NB4 (cell line): ENCODE results near the gene CSRP2.

Source experiments
- MAX ChIP-seq: IDR thresholded peaks from 2 replicates; pipeline ENCODE4 v1.6.1; 2011; ENCODE audit warnings: low read depth, low read length
- MYC ChIP-seq: IDR thresholded peaks from 2 replicates; pipeline ENCODE4 v1.6.1; 2011; ENCODE audit warnings: low read depth, low read length
- POLR2A ChIP-seq: IDR thresholded peaks from 2 replicates; pipeline ENCODE4 v1.6.1; 2011; ENCODE audit warnings: mild to moderate bottlenecking; ENCODE audit not compliant: insufficient read length; ENCODE audit errors: extremely low read depth
- TF ChIP-seq, protein P1 (sequence below): IDR thresholded peaks from one replicate; pipeline ENCODE4 v1.5.1; 2012; ENCODE audit warnings: low read depth, low read length

GRCh38 chr12:76866726-76867125 is 12.1 kb downstream of the CSRP2 start:
- TF ChIP-seq, protein P1, sequence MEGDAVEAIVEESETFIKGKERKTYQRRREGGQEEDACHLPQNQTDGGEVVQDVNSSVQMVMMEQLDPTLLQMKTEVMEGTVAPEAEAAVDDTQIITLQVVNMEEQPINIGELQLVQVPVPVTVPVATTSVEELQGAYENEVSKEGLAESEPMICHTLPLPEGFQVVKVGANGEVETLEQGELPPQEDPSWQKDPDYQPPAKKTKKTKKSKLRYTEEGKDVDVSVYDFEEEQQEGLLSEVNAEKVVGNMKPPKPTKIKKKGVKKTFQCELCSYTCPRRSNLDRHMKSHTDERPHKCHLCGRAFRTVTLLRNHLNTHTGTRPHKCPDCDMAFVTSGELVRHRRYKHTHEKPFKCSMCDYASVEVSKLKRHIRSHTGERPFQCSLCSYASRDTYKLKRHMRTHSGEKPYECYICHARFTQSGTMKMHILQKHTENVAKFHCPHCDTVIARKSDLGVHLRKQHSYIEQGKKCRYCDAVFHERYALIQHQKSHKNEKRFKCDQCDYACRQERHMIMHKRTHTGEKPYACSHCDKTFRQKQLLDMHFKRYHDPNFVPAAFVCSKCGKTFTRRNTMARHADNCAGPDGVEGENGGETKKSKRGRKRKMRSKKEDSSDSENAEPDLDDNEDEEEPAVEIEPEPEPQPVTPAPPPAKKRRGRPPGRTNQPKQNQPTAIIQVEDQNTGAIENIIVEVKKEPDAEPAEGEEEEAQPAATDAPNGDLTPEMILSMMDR = no peak
- no peak for TF ChIP-seq MAX
- TF ChIP-seq POLR2A = no peak
- TF ChIP-seq MYC = no peak
